ENCODE measurements around the gene C1QTNF12. TPM values are rescaled to one million over a fixed set of nuclear protein-coding genes. Genes with fewer than 3 reads are reported as not detected.

The C1QTNF12 gene
- polyA plus RNA-seq, 1 of the 3 experiments (the other 2 are of a cell fraction), result 0.59 TPM

GRCh38 chr1:1287288-1288110 lies 41.0 kb upstream of the C1QTNF12 start (continued):
- TF ChIP-seq IRF3 (IDR thresholded peaks at IDR 0.05; ENCODE audit: low read depth, low read length), result no peak
- TF ChIP-seq EP300 (IDR thresholded peaks at IDR 0.05; ENCODE audit: borderline replicate concordance in 1 of 2, low read depth in 1 of 2, low read length in 1 of 2), result no peak

GRCh38 chr1:1286313-1287261 lies 40.1 kb upstream of the C1QTNF12 start:
- ChIA-PET POLR2A (interaction anchor here (1.0 kb wide), 1 partner anchor 13 kb away, joined by 3 read pairs; the partner anchor contains the start of gene UBE2J2), CTCF (interaction anchor here (0.6 to 2.2 kb wide), 8 partner anchors 8 to 302 kb away, joined by 3 to 6 read pairs (median 4); no protein-coding TSS in a partner anchor)
- Histone ChIP-seq H3K9ac (no peak overlapping the region), H3K36me3 (replicated peaks in 1 of 2; ENCODE audit: control insufficient read depth in 1 of 2, insufficient read depth in 2 of 2, low read length in 1 of 2) (no peaks in the 10 kb centered on the region), H3K27ac (ENCODE audit: low read depth in 2 of 2, low read length in 1 of 2) (no peak overlapping the region), H3K27me3 (ENCODE audit: insufficient read depth) (no peaks in the 10 kb centered on the region), H2AFZ (ENCODE audit: low read depth) (no peak overlapping the region), H3K9me2 (no peaks in the 10 kb centered on the region), H3K79me2 (ENCODE audit: insufficient read depth) (no peaks in the 10 kb centered on the region), H3F3A (replicated peaks; ENCODE audit: insufficient read depth) (no peaks in the 10 kb centered on the region), H3K9me3 (no peaks in the 10 kb centered on the region), H4K20me1 (ENCODE audit: insufficient read depth) (no peaks in the 10 kb centered on the region), H3K4me3 (ENCODE audit: low read depth in 2 of 2, low read length in 1 of 2) (no peak overlapping the region), H3K4me1 (ENCODE audit: control insufficient read depth in 1 of 2, insufficient read depth in 2 of 2, low read depth in 1 of 2, low read length in 1 of 2) (peaks cover 0 to 11% of the 10 kb centered on the region in 2 experiments; a peak in 1 of 4 replicates), H3K4me2 (no peak overlapping the region)
- 48% methylated on average over 11 of the region's 50 CpGs for WGBS (ENCODE audit: low lambda C conversion rate)
- no peak for DNase-seq
- no peak for TF ChIP-seq TCF12 (IDR thresholded peaks at IDR 0.05)
- no peak for TF ChIP-seq MEF2A (IDR thresholded peaks at IDR 0.05; ENCODE audit: borderline replicate concordance, low read depth)
- no peak for TF ChIP-seq ZBTB33 (IDR thresholded peaks at IDR 0.05; ENCODE audit: borderline replicate concordance, low read depth)
- TF ChIP-seq FOSL2 (IDR thresholded peaks at IDR 0.05; ENCODE audit: borderline replicate concordance, low read depth), result no peak
- no peak for TF ChIP-seq REST (IDR thresholded peaks at IDR 0.05; ENCODE audit: low read depth, low read length)
- TF ChIP-seq EP300 (IDR thresholded peaks at IDR 0.05; ENCODE audit: borderline replicate concordance in 1 of 2, low read depth in 1 of 2, low read length in 1 of 2), result no peak
- TF ChIP-seq FOXJ3 (CRISPR knock-in tag; IDR thresholded peaks at IDR 0.05), result no peak
- TF ChIP-seq IRF3 (IDR thresholded peaks at IDR 0.05; ENCODE audit: low read depth, low read length), result no peak
- TF ChIP-seq GATA2 (CRISPR knock-in tag; IDR thresholded peaks at IDR 0.05), result no peak
- TF ChIP-seq USF1 (IDR thresholded peaks at IDR 0.05; ENCODE audit: borderline replicate concordance, low read depth), result no peak
- no peak for TF ChIP-seq JUND (IDR thresholded peaks at IDR 0.05)
- TF ChIP-seq NFIC (IDR thresholded peaks at IDR 0.05; ENCODE audit: borderline replicate concordance), result no peak
- no peak for TF ChIP-seq NRF1 (IDR thresholded peaks at IDR 0.05; ENCODE audit: low read depth, low read length)
- TF ChIP-seq CHD2 (IDR thresholded peaks at IDR 0.05; ENCODE audit: low read length, partially characterized antibody), result no peak
- no peak for TF ChIP-seq TAF1 (IDR thresholded peaks at IDR 0.05; ENCODE audit: borderline replicate concordance, low read depth, low read length)

Data from SK-N-SH (cell line).